ENCODE results near the gene MBD3L3.
"Not testable (repeated sequence)": the region's sequence is repeated elsewhere in the genome, so short reads cannot be mapped to it uniquely, and the experiment has no call there.

MBD3L3 gene

GRCh38 chr19:7059977-7060376, 1.5 kb upstream of the MBD3L3 start:
- not testable (repeated sequence) for DNase-seq

DNA sequence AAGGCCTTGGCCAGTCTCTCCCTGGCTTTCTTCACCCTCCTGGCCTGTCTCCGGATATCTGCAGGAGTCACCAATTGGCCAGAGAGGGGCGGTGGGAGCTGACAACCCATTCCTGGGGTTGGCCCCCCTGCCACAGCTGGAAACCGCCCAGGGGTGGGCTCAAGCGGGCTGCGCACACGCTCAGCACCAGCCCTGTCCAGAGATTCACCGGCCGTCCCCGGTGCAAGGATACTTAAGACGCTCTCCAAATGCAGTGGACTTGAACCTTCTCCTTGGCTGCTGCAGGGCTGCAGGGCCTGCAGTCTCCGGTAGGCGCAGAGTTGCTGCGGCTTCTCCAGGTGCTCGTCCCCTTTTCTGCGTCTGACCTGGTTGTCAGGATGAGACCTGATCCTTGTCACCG, 2.1 kb downstream of the MBD3L3 start:
- DNase-seq, result not testable (repeated sequence)

- not testable (repeated sequence) for DNase-seq
Measured at GRCh38 chr19:7055679-7056078, 2.8 kb downstream of the MBD3L3 start.

DNA sequence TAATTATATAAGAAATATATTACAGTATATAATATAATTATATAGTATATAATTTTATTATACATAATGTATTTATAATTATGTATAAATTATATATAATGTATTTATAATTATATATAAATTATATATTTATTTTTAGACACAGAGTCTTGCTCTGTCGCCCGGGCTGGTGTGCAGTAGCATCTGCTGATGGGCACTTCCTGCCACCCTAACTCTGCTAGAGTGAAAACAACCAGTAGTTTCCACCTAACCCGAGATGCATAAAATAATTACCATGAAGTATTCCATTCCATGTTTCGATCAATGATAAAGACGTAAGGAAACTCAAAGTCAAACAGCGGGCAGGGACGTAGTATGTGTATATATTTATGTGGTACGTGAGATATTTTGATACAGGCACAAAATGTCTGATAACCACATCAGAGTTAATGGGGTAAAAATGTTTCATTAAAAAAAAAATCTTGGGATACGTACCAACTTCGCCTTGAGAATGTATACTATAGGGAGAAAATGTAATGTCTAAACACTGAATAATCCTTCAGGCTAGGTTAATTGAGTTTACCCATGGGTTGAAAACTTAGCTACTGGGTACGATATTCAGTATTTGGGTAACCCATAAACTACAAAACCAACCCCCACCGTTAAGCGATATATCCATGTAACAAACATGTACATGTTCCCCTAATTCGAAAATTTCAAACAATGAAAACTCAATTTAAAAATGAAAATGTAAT, 3.7 kb downstream of the MBD3L3 start:
- DNase-seq, result not testable (repeated sequence)

- DNase-seq, result not testable (repeated sequence)
Measured at GRCh38 chr19:7052896-7053295, 5.6 kb downstream of the MBD3L3 start.

- DNase-seq, result not testable (repeated sequence)
Measured at GRCh38 chr19:7051421-7051820, 7.1 kb downstream of the MBD3L3 start.

DNA sequence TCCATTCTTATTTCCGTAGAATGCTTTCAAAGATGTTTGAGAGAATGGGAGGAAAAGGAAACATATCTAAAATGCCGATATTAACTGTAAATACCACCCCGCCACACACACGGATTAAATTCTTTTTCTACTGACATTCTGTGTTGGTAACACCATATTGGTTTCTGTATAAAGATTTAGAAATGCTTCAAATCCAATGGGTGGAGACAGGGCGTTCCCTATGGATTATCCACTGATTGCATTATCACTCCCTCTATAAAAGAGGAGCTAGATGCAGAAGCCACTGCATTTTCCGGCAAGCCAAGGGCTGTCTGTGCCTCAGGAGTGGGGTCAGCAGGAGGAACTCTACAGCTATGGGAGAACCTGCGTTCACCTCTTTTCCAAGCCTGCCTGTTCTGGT, 9.5 kb downstream of the MBD3L3 start, which contains the start of gene MBD3L2:
Gene MBD3L2 (plus strand): TSS at position 301 of the 400 bp plus-strand sequence. CDS start 53 bp downstream, at position 354.
- DNase-seq, result not testable (repeated sequence)

GRCh38 chr19:7041563-7041962, 16.9 kb downstream of the MBD3L3 start:
- not testable (repeated sequence) for DNase-seq

GRCh38 chr19:7040079-7040478, 18.4 kb downstream of the MBD3L3 start, which contains the start of gene MBD3L4:
Gene MBD3L4, minus strand, starts transcription at chr19:7040179. Its CDS starts 35 bp downstream, at chr19:7040144.
- DNase-seq, result not testable (repeated sequence)

DNA sequence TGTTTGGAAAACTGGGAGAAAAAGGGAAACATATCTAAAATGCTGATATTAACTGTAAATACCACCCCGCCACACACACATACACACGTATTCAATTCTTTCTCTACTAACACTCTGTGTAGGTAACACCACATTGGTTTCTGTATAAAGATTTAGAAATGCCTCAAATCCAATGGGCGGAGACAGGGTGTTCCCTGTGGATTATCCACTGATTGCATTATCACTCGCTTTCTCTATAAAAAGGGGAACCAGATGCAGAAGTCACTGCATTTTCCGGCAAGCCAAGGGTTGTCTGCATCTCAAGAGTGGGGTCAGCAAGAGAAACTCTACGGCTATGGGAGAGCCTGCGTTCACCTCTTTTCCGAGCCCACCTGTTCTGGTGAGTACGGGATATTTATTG, 28.2 kb downstream of the MBD3L3 start, which contains the start of gene MBD3L5:
Gene MBD3L5 (plus strand): TSS at position 301 of the 400 bp plus-strand sequence. CDS start 34 bp downstream, at position 335.
- not testable (repeated sequence) for DNase-seq

GRCh38 chr19:7028790-7029189, 29.7 kb downstream of the MBD3L3 start:
- DNase-seq, result not testable (repeated sequence)

DNA sequence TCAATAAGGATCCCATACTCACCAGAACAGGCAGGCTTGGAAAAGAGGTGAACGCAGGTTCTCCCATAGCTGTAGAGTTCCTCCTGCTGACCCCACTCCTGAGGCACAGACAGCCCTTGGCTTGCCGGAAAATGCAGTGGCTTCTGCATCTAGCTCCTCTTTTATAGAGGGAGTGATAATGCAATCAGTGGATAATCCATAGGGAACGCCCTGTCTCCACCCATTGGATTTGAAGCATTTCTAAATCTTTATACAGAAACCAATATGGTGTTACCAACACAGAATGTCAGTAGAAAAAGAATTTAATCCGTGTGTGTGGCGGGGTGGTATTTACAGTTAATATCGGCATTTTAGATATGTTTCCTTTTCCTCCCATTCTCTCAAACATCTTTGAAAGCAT, 37.1 kb downstream of the MBD3L3 start, which contains the start of gene MBD3L2B:
Gene MBD3L2B (minus strand): TSS at position 101 of the 400 bp plus-strand sequence. CDS start 34 bp downstream, at position 67.
- not testable (repeated sequence) for DNase-seq

- DNase-seq, result no peak
Measured at GRCh38 chr19:7018828-7019227, 39.6 kb downstream of the MBD3L3 start.

GRCh38 chr19:7013678-7014077, 44.8 kb downstream of the MBD3L3 start:
- no peak for DNase-seq

GRCh38 chr19:7010722-7011593, 47.5 kb downstream of the MBD3L3 start:
- DNase-seq, result no peak

DNA sequence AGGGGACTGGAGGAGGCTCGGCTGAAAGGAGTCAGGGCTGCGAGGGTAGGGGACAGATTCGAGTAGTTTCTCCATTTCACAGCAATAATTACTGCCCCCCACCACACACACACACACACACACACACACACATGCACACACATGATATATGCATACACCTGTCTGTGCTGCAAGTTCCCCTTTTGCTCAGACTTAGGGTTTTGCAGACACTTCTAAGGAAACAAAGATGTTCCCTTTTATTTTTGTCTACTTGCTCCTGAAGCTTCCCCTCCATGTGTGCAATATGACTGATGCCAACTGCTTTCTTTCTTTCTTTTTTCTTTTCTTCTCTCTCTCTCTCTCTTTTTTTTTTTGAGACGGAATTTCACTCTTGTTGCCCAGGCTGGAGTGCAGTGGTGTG, 50.6 kb downstream of the MBD3L3 start:
- no peak for DNase-seq

All from NCI-H187 (cell line).